HG03280 (cell line): ENCODE measurements around the gene GUCY1B1.

ENCODE experiments used
- ATAC-seq: cut with Tn5 transposase; IDR thresholded peaks from one replicate; pipeline ENCODE4 v1.9.1; 2021; ENCODE audit warnings: mild to moderate bottlenecking, moderate library complexity; ENCODE audit not compliant: unreplicated experiment

Gene GUCY1B1

GRCh38 chr4:155855897-155856296 lies 97.1 kb downstream of the GUCY1B1 start:
- no peak for ATAC-seq
